ENCODE data around the gene SH3BP4.

SH3BP4 gene

GRCh38 chr2:235021752-235022151 lies 69.9 kb downstream of the SH3BP4 start:
- DNase-seq, result no peak

GRCh38 chr2:235024191-235024860 lies 72.5 kb downstream of the SH3BP4 start:
- DNase-seq, result no peak

GRCh38 chr2:235024931-235025773 lies 73.3 kb downstream of the SH3BP4 start:
- DNase-seq, result no peak

- no peak for DNase-seq
These were observed 74.2 kb downstream of the SH3BP4 start for GRCh38 chr2:235025800-235026536.

- DNase-seq, result no peak
These were observed 75.1 kb downstream of the SH3BP4 start for GRCh38 chr2:235026649-235027557.

GRCh38 chr2:235027558-235028214 lies 75.9 kb downstream of the SH3BP4 start:
- DNase-seq, result no peak

- DNase-seq, result no peak
These were observed 76.8 kb downstream of the SH3BP4 start for GRCh38 chr2:235028646-235029045.

GRCh38 chr2:235029054-235029453 lies 77.2 kb downstream of the SH3BP4 start:
- no peak for DNase-seq

GRCh38 chr2:235030126-235030525 lies 78.3 kb downstream of the SH3BP4 start:
- DNase-seq, result no peak

GRCh38 chr2:235030936-235031335 lies 79.1 kb downstream of the SH3BP4 start:
- DNase-seq, result no peak

- no peak for DNase-seq
These were observed 80.0 kb downstream of the SH3BP4 start for GRCh38 chr2:235031686-235032373.

- no peak for DNase-seq
These were observed 80.6 kb downstream of the SH3BP4 start for GRCh38 chr2:235032466-235032865.

GRCh38 chr2:235032949-235033348 lies 81.1 kb downstream of the SH3BP4 start:
- DNase-seq, result no peak

- no peak for DNase-seq
These were observed 82.7 kb downstream of the SH3BP4 start for GRCh38 chr2:235034265-235035118.

GRCh38 chr2:235037604-235038166 lies 85.9 kb downstream of the SH3BP4 start:
- DNase-seq, result no peak

- no peak for DNase-seq
These were observed 89.6 kb downstream of the SH3BP4 start for GRCh38 chr2:235041221-235041917.

GRCh38 chr2:235041918-235042575 lies 90.2 kb downstream of the SH3BP4 start:
- DNase-seq, result no peak
